CD4-positive, alpha-beta T cell treated with Interferon gamma for 1 hour (primary cell): ENCODE results near the gene TEAD3.
A peak's percentile ranks its signal among the peaks of the same experiment; 100 is the strongest.

ENCODE experiments used
- DNase-seq: peaks from one replicate; pipeline ENCODE4 v3.0.0-alpha.2; 2020

Gene TEAD3

GRCh38 chr6:35473850-35474130 is 23.1 kb downstream of the TEAD3 start:
- no peak for DNase-seq

DNA sequence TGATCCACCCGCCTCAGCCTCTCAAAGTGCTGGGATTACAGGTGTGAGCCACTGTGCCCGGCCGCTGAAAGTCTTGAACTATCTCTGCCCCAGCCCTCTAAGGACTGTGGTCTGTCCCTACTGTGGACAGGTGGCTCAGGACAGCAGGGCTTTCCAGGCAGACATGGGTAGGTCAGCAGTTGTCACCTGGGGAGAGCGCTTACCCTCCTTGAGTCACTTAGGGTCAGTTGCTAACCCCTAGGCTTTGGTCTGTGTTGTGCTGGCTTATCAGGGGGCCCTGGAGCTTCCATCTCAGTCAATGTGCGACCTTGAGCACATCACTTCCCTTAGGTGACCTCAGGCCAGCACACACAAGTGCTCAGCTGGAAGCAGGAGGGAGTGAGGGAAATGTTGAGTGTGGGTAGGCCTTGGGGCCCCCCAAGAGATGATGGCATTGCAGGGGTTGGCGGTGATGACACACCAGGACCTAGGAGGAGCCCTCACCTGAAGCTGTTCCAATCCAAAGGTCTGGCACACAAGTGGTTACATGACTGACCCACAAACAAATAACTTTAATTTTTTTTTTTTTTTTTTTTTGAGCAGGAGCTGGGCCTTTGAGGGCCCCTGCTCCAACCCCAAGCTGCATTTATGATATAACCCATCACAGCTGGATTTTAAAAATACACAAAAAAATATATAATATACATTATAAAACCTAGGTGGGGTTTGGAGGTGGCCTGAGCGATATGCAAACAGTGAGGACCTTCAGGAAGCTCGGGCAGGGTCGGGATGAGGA is 23.6 kb downstream of the TEAD3 start:
- no peak for DNase-seq

- DNase-seq, result no peak
These were observed 25.0 kb downstream of the TEAD3 start for GRCh38 chr6:35471836-35472345.

GRCh38 chr6:35470663-35471120 is 26.2 kb downstream of the TEAD3 start:
- no peak for DNase-seq

DNA sequence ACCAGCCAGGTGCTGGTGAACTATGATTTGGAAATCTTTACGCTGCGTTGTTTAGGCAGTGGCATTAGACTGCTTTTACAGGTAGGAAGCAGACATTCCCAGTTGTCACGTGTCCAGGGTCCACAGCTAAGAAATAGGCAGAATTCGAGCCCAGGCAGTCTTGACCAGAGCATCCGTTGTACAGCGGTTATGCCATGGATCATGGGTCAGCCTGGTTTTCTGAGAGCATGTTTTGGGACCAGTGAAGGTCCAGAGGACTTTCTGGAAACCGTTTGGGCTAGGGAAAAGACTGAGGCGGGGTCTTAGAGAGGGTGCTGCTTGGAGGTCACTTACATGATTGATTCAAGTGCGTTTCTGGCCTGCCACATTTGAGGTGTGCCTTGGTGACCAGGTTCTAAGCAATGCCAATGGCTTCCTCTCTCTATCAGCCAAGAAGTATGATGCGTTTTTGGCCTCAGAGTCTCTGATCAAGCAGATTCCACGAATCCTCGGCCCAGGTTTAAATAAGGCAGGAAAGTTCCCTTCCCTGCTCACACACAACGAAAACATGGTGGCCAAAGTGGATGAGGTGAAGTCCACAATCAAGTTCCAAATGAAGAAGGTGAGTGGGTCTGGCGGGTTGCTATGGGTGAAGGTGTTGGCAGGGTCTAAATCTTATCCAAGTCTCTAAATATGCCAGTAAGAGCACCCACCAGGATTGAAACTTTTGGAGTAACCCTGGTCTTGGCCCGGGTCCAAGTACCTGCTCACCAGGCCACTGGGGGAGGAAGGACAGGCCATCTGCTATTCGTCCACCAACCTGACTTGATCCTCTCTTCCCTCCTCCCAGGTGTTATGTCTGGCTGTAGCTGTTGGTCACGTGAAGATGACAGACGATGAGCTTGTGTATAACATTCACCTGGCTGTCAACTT is 26.9 kb downstream of the TEAD3 start:
- DNase-seq, result no peak

DNA sequence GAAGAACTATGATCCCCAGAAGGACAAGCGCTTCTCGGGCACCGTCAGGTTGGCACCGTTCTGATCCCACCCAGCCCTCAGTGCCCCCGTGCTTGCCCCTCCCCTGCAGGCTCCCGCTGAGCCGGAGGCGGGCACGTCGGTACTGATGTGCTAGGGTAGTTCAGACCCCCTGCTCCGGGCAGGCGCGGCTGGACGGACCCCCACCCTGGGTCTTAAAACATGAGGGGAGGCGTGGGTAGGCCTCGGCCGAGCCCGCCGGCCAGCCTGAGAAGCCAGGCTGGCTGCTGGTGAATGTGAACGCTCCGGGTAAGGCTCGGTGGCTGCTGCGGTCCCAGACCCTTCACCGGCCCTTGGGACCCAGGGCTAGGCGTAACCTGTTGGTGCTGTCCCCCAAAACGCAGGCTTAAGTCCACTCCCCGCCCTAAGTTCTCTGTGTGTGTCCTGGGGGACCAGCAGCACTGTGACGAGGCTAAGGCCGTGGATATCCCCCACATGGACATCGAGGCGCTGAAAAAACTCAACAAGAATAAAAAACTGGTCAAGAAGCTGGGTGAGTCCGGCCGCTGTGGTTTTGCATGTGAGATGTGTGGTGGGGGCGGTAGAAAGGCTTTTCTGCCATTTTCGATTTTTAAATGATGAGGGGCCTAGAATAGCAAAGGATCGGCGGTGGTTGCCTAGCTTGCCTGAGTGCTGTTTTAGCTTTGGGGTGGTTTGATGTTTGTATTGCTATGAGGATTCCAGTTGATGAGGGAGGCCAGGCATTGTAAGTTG is 27.7 kb downstream of the TEAD3 start:
- DNase-seq, result no peak

- DNase-seq, result peak; percentile 97
These were observed 28.5 kb downstream of the TEAD3 start, which contains the start of gene RPL10A for GRCh38 chr6:35468181-35468979. Gene RPL10A (plus strand): TSS chr6:35468401. CDS start chr6:35468435, 34 bp downstream.

DNA sequence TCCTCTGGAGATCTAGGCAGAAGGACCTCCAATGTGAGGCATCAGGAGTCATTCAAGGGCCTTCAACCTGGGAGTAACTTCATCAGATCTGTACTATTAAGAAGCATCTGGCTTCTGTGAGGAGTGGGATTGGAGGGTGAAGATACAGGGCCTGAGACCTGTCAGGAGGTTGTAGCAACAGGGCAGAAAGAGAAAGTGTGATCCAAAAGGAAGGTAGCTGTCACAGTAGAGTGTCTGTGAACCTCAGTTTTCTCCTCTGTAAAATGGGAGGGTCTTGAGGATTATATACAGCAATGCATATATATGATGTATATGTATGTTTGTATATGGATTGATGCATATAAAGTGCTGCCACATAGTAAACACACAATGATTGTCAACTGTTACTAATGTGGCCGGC is 31.2 kb downstream of the TEAD3 start:
- no peak for DNase-seq

GRCh38 chr6:35463292-35463691 is 33.6 kb downstream of the TEAD3 start:
- no peak for DNase-seq

DNA sequence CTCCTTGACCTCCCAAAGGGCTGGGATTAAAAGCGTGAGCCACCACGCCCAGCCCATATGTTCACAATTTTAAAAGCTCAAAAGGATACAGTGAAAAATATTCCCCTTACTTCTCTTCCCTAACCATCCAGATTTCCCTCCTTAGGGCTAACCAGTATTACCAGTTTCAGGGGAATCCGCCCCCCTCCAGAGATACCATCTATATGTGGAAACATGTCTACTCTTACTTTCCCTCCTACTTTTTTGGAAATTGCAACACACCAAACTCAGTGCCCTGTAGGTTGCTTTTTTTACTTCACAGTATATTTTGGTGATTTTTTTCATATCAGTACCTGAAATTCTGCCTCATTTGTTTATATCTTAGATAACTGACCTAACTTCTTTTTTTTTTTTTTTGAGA is 35.6 kb downstream of the TEAD3 start:
- DNase-seq, result no peak

DNA sequence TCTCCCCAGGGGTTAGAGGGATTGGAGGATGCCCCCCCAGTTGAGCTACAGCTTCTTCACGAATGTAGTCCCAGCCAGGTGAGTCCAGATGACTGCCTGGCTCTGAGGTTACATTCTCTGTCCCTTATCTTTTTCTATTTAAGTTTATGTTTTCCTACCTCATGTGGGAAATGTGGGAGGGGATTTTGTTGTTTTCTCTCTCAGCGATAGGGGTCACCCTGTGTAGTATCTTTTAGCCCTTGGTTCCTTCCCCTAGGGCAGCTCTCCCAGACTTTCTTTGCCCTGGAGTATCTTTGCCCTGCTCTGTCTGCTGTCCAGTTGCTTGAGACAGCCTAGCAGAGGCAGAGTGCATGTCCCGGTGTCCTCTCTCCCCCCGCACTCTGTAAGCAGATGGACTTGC is 39.0 kb downstream of the TEAD3 start:
- no peak for DNase-seq

GRCh38 chr6:35454391-35455110 is 42.3 kb downstream of the TEAD3 start:
- no peak for DNase-seq

DNA sequence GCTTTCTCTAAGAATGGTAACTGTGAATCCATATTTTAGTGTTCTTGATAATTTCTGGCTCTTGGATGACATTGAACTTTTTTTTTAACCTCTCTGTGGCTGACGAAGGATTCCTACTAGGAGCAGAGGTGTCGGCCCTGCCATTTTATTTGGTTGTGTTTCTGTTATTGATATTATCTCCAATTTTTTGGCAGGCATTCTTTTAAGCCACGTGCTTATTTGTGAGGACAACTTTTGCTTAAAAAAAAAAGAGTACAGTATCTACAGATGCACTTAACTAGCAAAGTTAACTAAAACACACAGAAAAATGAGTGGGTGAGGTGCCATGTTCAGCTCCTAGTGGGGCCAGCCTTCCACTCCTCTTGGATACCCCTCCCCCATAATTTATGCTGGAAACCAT is 43.6 kb downstream of the TEAD3 start:
- no peak for DNase-seq

- peak; percentile 90 for DNase-seq
These were observed 44.4 kb downstream of the TEAD3 start, which contains the start of gene FANCE for GRCh38 chr6:35452183-35453090. Gene FANCE (plus strand): TSS chr6:35452338. CDS start chr6:35452546, 208 bp downstream.

- no peak for DNase-seq
These were observed 45.3 kb downstream of the TEAD3 start for GRCh38 chr6:35451354-35452182.

DNA sequence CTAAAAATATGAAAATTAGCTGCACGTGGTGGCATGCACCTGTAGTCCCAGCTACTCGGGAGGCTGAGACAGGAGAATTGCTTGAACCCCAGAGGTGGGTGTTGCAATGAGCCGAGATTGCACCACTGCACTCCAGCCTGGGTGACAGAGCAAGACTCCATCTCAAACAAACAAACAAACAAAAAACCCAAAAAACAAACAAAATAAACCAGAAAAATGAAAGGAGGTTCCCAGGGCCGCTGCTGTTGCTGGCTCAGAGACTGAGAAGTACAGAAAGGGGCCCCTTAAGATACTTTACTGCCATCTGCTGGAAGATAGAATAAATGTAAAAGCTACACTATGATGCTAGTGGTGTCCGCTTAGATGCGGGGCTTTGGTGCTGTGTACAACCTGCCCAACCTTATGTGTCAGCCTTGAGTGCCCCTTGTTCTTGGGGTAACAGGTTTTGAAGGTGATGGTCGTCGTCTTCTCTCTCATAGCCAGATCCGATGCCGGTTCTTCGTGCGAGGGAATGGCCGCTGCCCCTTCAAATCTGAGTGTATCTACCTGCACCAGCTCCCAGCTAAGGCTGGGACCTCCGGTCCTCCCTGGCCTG is 47.5 kb downstream of the TEAD3 start:
- peak; percentile 30 for DNase-seq

DNA sequence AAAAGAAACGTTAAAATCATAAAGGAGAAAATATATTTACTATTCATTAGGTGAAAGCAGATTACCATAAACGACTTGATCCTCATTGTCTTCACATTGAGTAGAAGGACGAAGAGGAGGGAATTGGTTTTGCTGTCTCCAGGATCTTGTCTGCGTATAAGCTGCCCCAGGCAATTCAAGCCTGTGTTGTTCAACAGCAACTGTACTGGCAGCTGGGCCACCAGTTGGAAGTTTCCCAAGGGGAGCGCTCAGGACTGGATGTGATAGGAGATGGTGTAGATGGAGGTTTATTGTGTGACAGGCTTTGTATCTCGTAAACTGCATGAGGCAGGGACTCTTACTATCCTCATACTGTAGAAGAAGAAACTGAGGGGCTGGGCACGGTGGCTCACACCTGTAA is 48.7 kb downstream of the TEAD3 start:
- no peak for DNase-seq

- DNase-seq, result no peak
These were observed 51.2 kb downstream of the TEAD3 start for GRCh38 chr6:35445691-35446090.
